ENCODE results near the gene GALNT9. TPM values are rescaled to one million over a fixed set of nuclear protein-coding genes. Genes with fewer than 3 reads are reported as not detected.

The GALNT9 gene
- polyA plus RNA-seq, 1 donor from 2014 or later: 13.5 TPM

- Histone ChIP-seq H3K9me2 (ENCODE audit: insufficient read depth, low read length) (no peaks in the 10 kb centered on the region), H3F3A (ENCODE audit: insufficient read depth, low read length, poor library complexity, severe bottlenecking) (no peaks in the 10 kb centered on the region), H3K4me2 (ENCODE audit: low read length) (no peak overlapping the region), H3K4me3 (ENCODE audit: low read length) (no peak overlapping the region), H3K9ac (ENCODE audit: low read length) (no peak overlapping the region), H3K36me3 (ENCODE audit: insufficient read depth, low read length) (no peaks in the 10 kb centered on the region), H3K27me3 (ENCODE audit: insufficient read depth, low read depth, low read length) (no peaks in the 10 kb centered on the region), H3K79me2 (replicated peaks; ENCODE audit: insufficient read depth, low read length) (no peaks in the 10 kb centered on the region), H2AFZ (ENCODE audit: low read depth, low read length) (no peak overlapping the region), H3K9me3 (ENCODE audit: low read length) (no peaks in the 10 kb centered on the region), H3K27ac (ENCODE audit: low read length) (no peak overlapping the region), H4K20me1 (ENCODE audit: insufficient read depth) (no peaks in the 10 kb centered on the region)
- no peak for TF ChIP-seq POLR2AphosphoS5 (IDR thresholded peaks at IDR 0.05)
- no peak for TF ChIP-seq MXI1 (conservative IDR thresholded peaks at IDR 0.05; ENCODE audit: poor library complexity, severe bottlenecking)
- TF ChIP-seq TAF1 (IDR thresholded peaks at IDR 0.05; ENCODE audit: low read depth): no peak
- no peak for TF ChIP-seq REST (IDR thresholded peaks at IDR 0.05; ENCODE audit: borderline replicate concordance)
- TF ChIP-seq EP300 (conservative IDR thresholded peaks at IDR 0.05; ENCODE audit: poor library complexity, severe bottlenecking): no peak
- no peak for TF ChIP-seq EZH2 (IDR thresholded peaks at IDR 0.05; ENCODE audit: borderline replicate concordance, insufficient read depth, low read length, poor library complexity, severe bottlenecking)
- TF ChIP-seq RAD21 (conservative IDR thresholded peaks at IDR 0.05): no peak
- TF ChIP-seq CTCF (IDR thresholded peaks at IDR 0.05; ENCODE audit: poor library complexity, severe bottlenecking): no peak
- TF ChIP-seq SMC3 (conservative IDR thresholded peaks at IDR 0.05; ENCODE audit: poor library complexity): no peak
Observed at GRCh38 chr12:132344601-132345000, 15.2 kb upstream of the GALNT9 start.

- H2AFZ ChIP-seq (ENCODE audit: low read depth, low read length): no peak overlapping the region
- no peak overlapping the region for H3K4me2 ChIP-seq (ENCODE audit: low read length)
- H4K20me1 ChIP-seq (ENCODE audit: insufficient read depth): no peaks in the 10 kb centered on the region
- TF ChIP-seq REST (IDR thresholded peaks at IDR 0.05; ENCODE audit: borderline replicate concordance) (no peak), SMC3 (conservative IDR thresholded peaks at IDR 0.05; ENCODE audit: poor library complexity) (no peak), MXI1 (conservative IDR thresholded peaks at IDR 0.05; ENCODE audit: poor library complexity, severe bottlenecking) (no peak), CTCF (IDR thresholded peaks at IDR 0.05; ENCODE audit: poor library complexity, severe bottlenecking) (no peak), TAF1 (IDR thresholded peaks at IDR 0.05; ENCODE audit: low read depth) (no peak), RAD21 (conservative IDR thresholded peaks at IDR 0.05) (no peak), EZH2 (IDR thresholded peaks at IDR 0.05; ENCODE audit: borderline replicate concordance, insufficient read depth, low read length, poor library complexity, severe bottlenecking) (no peak), EP300 (conservative IDR thresholded peaks at IDR 0.05; ENCODE audit: poor library complexity, severe bottlenecking) (no peak), POLR2AphosphoS5 (IDR thresholded peaks at IDR 0.05) (no peak)
- H3K9me2 ChIP-seq (ENCODE audit: insufficient read depth, low read length): no peaks in the 10 kb centered on the region
- H3F3A ChIP-seq (ENCODE audit: insufficient read depth, low read length, poor library complexity, severe bottlenecking): no peaks in the 10 kb centered on the region
- H3K9me3 ChIP-seq (ENCODE audit: low read length): no peaks in the 10 kb centered on the region
- H3K4me3 ChIP-seq (ENCODE audit: low read length): no peak overlapping the region
- H3K9ac ChIP-seq (ENCODE audit: low read length): no peak overlapping the region
- H3K36me3 ChIP-seq (ENCODE audit: insufficient read depth, low read length): no peaks in the 10 kb centered on the region
- no peak overlapping the region for H3K27ac ChIP-seq (ENCODE audit: low read length)
- no peaks in the 10 kb centered on the region for H3K27me3 ChIP-seq (ENCODE audit: insufficient read depth, low read depth, low read length)
- no peaks in the 10 kb centered on the region for H3K79me2 ChIP-seq (replicated peaks; ENCODE audit: insufficient read depth, low read length)
Observed at GRCh38 chr12:132344181-132344580, 14.8 kb upstream of the GALNT9 start.
